ENCODE measurements around the gene HDAC11.

- TF ChIP-seq, protein P1, sequence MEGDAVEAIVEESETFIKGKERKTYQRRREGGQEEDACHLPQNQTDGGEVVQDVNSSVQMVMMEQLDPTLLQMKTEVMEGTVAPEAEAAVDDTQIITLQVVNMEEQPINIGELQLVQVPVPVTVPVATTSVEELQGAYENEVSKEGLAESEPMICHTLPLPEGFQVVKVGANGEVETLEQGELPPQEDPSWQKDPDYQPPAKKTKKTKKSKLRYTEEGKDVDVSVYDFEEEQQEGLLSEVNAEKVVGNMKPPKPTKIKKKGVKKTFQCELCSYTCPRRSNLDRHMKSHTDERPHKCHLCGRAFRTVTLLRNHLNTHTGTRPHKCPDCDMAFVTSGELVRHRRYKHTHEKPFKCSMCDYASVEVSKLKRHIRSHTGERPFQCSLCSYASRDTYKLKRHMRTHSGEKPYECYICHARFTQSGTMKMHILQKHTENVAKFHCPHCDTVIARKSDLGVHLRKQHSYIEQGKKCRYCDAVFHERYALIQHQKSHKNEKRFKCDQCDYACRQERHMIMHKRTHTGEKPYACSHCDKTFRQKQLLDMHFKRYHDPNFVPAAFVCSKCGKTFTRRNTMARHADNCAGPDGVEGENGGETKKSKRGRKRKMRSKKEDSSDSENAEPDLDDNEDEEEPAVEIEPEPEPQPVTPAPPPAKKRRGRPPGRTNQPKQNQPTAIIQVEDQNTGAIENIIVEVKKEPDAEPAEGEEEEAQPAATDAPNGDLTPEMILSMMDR (IDR thresholded peaks at IDR 0.05), result no peak
- TF ChIP-seq POLR2A (IDR thresholded peaks at IDR 0.05), result no peak
These were observed 17.3 kb downstream of the HDAC11 start for GRCh38 chr3:13497386-13497785.

Data from uterus (tissue), 2 donors.